Measurements from ENCODE around the gene CHST15.
"Not testable (repeated sequence)": the region's sequence is repeated elsewhere in the genome, so short reads cannot be mapped to it uniquely, and the experiment has no call there.

CHST15 gene

GRCh38 chr10:124099604-124100003, 6.2 kb upstream of the CHST15 start:
- no peak overlapping the region for H3K4me3 ChIP-seq (ENCODE audit: low read depth, low read length)
- no peak for DNase-seq (ENCODE audit: low read depth)
- TF ChIP-seq CTCF (IDR thresholded peaks at IDR 0.05; ENCODE audit: low read depth, low read length, missing control alignments): no peak

- no peak overlapping the region for H3K4me3 ChIP-seq (ENCODE audit: low read depth, low read length)
- TF ChIP-seq CTCF (IDR thresholded peaks at IDR 0.05; ENCODE audit: low read depth, low read length, missing control alignments): no peak
- no peak for DNase-seq (ENCODE audit: low read depth)
Observed at GRCh38 chr10:124098575-124098974, 5.2 kb upstream of the CHST15 start.

DNA sequence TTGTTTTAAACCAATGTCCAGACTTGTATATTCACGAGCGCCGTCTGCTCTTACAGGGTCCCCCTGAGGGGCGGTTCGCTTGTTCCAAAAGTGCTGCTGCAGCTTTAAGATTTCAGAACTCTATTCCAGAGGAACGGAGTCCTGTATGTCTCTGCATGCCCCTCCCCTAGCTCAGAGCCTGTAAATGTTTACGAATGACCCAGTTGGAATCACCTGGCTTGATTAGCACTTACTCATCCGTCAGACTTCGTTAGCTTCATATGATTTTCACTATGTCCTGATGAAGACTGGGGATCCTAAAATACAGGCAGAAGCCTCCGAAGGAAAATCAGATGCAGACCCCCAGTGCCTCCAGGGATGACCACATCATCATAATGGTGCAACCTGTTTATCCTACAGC, 4.5 kb upstream of the CHST15 start:
- TF ChIP-seq CTCF (IDR thresholded peaks at IDR 0.05; ENCODE audit: low read depth, low read length, missing control alignments): no peak
- no peak for DNase-seq (ENCODE audit: low read depth)
- no peak overlapping the region for H3K4me3 ChIP-seq (ENCODE audit: low read depth, low read length)

- no peak overlapping the region for H3K4me3 ChIP-seq (ENCODE audit: low read depth, low read length)
- no peak for TF ChIP-seq CTCF (IDR thresholded peaks at IDR 0.05; ENCODE audit: low read depth, low read length, missing control alignments)
- DNase-seq (ENCODE audit: low read depth): no peak
Observed at GRCh38 chr10:124096494-124096893, 3.1 kb upstream of the CHST15 start.

- not testable (repeated sequence) for DNase-seq (ENCODE audit: low read depth); H3K4me3 ChIP-seq (ENCODE audit: low read depth, low read length)
Observed at GRCh38 chr10:124095801-124096200, 2.4 kb upstream of the CHST15 start.

DNA sequence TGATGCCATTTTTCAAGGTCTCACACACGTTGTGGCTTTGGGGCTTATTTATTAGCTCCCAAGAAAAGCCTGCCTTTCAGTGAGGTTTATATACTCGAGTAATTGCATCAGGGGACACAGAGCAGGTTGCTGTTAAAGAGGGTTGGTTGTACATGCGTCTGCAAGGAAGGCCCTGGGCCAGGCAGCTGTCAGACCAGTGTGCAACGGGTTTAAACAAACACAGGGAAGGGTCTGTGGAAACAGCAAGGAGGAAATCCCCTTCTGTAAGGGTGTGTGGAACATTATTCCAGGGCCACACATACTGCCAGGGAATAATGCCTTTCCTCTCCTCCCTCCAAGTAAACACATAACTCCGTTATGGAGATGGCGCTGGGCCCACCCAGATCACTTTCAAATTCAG, 1.7 kb upstream of the CHST15 start:
- no peak for DNase-seq (ENCODE audit: low read depth)
- no peak overlapping the region for H3K4me3 ChIP-seq (ENCODE audit: low read depth, low read length)

GRCh38 chr10:124094419-124094785, 1.0 kb upstream of the CHST15 start:
- no peak overlapping the region for H3K4me3 ChIP-seq (ENCODE audit: low read depth, low read length)
- no peak for TF ChIP-seq CTCF (IDR thresholded peaks at IDR 0.05; ENCODE audit: low read depth, low read length, missing control alignments)
- DNase-seq (ENCODE audit: low read depth): no peak

More for the DNA sequence above, 1.7 kb upstream of the CHST15 start:
- no peak for TF ChIP-seq CTCF (IDR thresholded peaks at IDR 0.05; ENCODE audit: low read depth, low read length, missing control alignments)

- not testable (repeated sequence) for DNase-seq (ENCODE audit: low read depth); H3K4me3 ChIP-seq (ENCODE audit: low read depth, low read length)
Observed at GRCh38 chr10:124093774-124094418, 498 bp upstream of the CHST15 start.

All from GM12864 (cell line).